Activated naive CD4-positive, alpha-beta T cell treated with anti-CD3 and anti-CD28 coated beads, Interleukin-2, amount 10 ng/mL, durations not matched to agents 7 days and 5 days (primary cell): ENCODE data around the gene ZACN.

ENCODE experiments used
- CTCF ChIA-PET: fragments of 350-600 bp; sonication (Branson Sonifier 250); formaldehyde crosslinking; loops from one replicate; lab custom pipeline; 2021; ENCODE audit warnings: antibody characterized with exemption; lab: Charles Lee
- DNase-seq: peaks from one replicate; pipeline ENCODE4 v3.0.0-alpha.2; 2020
- H3K27ac Mint-ChIP-seq: one replicate; pipeline ENCODE4 v1.8.0; 2021; ENCODE audit warnings: mild to moderate bottlenecking, moderate library complexity, mixed read lengths
- H3K27me3 Mint-ChIP-seq: one replicate; pipeline ENCODE4 v1.8.0; 2021; ENCODE audit warnings: mild to moderate bottlenecking, mixed read lengths
- H3K36me3 Mint-ChIP-seq: one replicate; pipeline ENCODE4 v1.8.0; 2021; ENCODE audit warnings: mixed read lengths
- H3K4me1 Mint-ChIP-seq: one replicate; pipeline ENCODE4 v1.8.0; 2021; ENCODE audit warnings: mixed read lengths
- H3K4me3 Mint-ChIP-seq: one replicate; pipeline ENCODE4 v1.8.0; 2021; ENCODE audit warnings: mild to moderate bottlenecking, moderate library complexity, mixed read lengths
- H3K9me3 Mint-ChIP-seq: one replicate; pipeline ENCODE4 v1.8.0; 2021; ENCODE audit warnings: mixed read lengths

ZACN gene

GRCh38 chr17:76131692-76132573, 53.0 kb downstream of the ZACN start:
- H3K4me3 Mint-ChIP-seq, result no peak overlapping the region
- no peaks in the 10 kb centered on the region for H3K9me3 Mint-ChIP-seq
- H3K4me1 Mint-ChIP-seq, result peaks cover 48% of the 10 kb centered on the region
- CTCF ChIA-PET, result interaction anchor here (1.3 to 3.0 kb wide), 2 partner anchors 10 to 147 kb away, joined by 3 to 11 read pairs; no protein-coding TSS in a partner anchor
- no peak overlapping the region for H3K27ac Mint-ChIP-seq
- no peak for DNase-seq
- H3K27me3 Mint-ChIP-seq, result peaks cover 15% of the 10 kb centered on the region
- H3K36me3 Mint-ChIP-seq, result no peaks in the 10 kb centered on the region
